GM21381 (cell line): ENCODE measurements around the gene INTS15.

Source experiments
- ATAC-seq: cut with Tn5 transposase; IDR thresholded peaks from one replicate; pipeline ENCODE4 v1.9.1; 2021; ENCODE audit warnings: mild to moderate bottlenecking, moderate library complexity; ENCODE audit not compliant: unreplicated experiment

INTS15 gene

GRCh38 chr7:6589829-6590644 is at the start of gene INTS15:
Gene INTS15 (plus strand): TSS chr7:6590021. CDS start chr7:6590284, 263 bp downstream.
- ATAC-seq = peak; percentile 84

DNA sequence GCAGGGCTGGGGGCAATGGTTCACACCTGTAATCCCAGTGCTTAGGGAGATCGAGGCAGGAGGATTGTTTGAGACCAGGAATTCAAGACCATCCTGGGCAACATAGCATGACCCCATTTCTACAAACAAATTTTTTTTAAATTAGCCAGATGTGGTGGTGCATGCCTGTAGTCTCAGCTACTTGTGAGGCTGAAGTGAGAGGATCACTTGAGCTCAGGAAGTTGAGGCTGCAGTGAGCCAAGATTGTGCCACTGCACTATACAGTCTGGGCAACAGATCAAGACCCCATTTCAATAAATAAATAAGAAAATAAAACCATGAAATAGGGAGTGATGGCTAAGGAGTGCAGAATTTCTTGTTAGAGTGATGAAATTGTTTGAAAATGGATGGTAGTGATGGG is 47.5 kb upstream of the INTS15 start:
- no peak for ATAC-seq

- no peak for ATAC-seq
Measured at GRCh38 chr7:6545398-6546126, 44.3 kb upstream of the INTS15 start.

DNA sequence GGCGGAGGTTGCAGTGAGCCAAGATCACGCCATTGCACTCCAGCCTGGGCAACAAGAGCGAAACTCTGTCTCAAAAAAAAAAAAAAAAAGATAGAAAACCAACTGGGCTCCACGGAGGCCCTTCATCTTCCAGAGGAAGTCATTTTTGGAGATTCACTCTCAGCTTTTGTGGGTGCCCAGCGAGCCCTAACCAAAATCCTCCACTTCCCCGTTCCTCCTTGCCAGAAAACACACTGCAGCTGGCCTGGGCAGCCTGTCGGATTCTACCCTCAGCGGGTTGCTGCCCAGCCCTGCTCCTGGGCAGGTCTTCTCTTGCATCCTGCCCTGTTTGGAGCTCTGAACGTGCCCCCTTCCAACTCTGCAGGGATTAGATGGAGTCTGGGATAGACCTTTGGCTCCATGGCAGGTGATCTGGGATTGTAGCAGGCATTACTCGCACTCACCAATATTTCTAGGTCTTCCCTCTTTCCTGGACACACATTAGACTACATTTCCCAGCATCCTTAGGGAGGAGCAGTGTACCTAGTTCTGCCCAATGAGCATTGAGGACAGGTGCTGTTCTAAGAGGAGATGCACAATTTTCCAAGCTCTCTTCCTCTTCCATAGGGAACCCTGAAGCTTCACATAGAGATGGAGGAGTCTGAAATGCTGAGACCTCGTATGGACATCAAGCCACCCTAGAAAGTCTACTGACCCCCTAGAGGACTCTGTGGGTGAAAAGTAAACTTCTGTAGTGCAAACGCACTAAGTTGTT is 43.1 kb upstream of the INTS15 start:
- no peak for ATAC-seq

DNA sequence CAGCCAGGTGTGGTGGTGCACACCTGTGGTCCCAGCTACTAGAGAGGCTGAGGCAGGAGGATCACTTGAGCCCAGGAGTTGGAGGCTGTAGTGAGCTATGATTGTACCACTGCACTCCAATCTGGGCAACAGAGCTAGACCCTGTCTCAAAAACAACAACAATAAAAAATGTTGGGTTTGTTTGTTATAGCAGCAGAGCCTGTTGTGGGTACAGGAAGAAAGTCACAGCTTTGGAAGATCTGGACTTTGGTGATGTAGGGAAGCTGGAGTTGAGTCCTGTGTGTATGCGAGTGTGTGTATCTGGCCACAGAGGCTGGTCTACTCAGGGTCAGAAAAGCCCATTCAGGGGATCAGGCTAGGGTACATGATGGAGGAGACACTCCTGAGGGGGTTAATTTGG is 42.4 kb upstream of the INTS15 start:
- ATAC-seq = no peak

- ATAC-seq = no peak
Measured at GRCh38 chr7:6551016-6551511, 38.8 kb upstream of the INTS15 start, which contains the start of gene GRID2IP. Gene GRID2IP (minus strand): TSS chr7:6551461. CDS start chr7:6551436, 25 bp downstream.

GRCh38 chr7:6553448-6554044 is 36.3 kb upstream of the INTS15 start:
- ATAC-seq = no peak

- ATAC-seq = no peak
Measured at GRCh38 chr7:6554848-6555247, 35.0 kb upstream of the INTS15 start.

GRCh38 chr7:6556196-6556595 is 33.6 kb upstream of the INTS15 start:
- ATAC-seq = no peak

DNA sequence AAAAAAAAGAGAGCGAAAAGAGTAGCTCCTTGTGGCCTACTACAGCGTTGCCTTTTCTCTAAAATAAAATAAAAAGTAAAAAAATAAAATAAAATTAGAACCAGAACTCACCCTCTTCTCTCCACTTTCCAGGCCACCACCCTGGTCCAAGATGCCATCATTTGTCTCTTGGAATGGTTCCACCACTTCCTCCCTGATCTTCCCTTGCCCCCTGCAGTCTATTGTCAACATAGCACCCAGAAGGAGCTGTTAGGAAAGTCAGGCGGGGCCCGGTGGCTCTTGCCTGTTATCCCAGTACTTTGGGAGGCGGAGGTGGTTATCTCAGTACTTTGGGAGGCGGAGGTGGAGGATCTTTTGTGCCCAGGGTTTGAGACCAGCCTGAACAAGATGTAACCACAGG is 31.0 kb upstream of the INTS15 start:
- ATAC-seq = no peak

- ATAC-seq = no peak
Measured at GRCh38 chr7:6559896-6560295, 29.9 kb upstream of the INTS15 start.

DNA sequence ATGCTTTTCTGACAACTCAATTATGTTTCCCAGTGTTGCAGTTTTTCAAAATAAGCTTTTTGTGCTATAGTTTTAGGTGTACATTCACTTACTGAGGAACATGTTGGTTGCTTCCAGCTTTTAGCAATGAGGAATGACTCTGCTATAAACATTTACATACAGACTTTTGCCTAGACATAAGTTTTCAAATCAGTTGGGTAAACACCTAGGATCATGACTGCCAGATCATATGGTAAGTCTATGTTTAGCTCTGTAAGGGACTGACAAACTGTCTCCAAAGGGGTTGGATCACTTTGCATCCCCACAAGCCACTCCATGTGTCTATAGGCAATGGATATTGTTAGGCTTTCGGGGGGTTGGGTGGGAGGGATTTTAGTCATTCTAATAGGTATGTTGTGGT is 27.7 kb upstream of the INTS15 start:
- no peak for ATAC-seq

- no peak for ATAC-seq
Measured at GRCh38 chr7:6563936-6564770, 25.7 kb upstream of the INTS15 start.

DNA sequence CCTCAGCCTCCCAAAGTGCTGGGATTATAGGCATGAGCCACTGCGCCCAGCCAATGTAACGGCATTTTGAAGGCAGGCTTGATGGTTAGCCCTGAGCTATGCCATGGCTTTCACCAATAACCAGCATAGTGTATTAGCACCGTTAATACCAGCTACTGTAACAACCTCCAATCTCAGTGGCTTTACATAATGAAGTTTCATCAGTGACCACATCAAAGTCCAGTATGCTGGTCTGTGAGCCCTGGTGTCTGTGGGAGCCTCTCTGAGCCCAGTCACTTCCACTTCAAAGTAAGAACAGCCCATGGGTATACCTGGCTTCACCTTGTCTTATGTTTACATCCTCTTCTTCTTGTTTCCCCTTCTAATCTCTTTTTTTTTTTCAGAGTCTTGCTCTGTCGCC is 24.2 kb upstream of the INTS15 start:
- ATAC-seq = no peak

- ATAC-seq = no peak
Measured at GRCh38 chr7:6567886-6568285, 21.9 kb upstream of the INTS15 start.

DNA sequence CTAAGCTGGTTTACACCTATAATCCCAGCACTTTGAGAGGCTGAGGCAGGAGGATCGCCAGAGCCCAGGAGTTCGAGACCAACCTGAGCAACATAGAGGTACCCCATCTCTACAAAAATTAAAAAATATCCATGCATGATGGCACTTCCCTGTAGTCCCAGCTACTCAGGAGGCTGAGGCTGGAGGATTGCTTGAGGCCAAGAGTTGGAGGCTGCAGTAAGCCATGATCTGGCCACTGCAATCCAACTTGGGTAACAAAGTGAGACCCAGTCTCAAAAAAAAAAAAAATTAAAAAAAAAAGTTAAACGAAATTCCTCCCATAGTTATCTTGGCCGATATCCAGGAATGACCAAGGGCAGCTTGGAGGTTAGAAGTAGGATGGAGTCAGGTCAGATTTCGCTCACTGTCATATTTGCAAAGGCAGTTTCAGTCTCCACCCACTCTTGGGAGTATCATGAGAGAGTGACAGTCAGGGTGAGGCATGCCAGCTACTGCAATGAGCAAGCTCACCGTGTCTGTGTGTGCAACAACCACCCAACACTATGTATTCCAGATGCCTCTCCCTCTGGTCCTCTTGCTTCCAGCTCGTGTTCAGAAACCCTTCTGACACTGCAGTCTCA is 18.6 kb upstream of the INTS15 start:
- ATAC-seq = no peak

DNA sequence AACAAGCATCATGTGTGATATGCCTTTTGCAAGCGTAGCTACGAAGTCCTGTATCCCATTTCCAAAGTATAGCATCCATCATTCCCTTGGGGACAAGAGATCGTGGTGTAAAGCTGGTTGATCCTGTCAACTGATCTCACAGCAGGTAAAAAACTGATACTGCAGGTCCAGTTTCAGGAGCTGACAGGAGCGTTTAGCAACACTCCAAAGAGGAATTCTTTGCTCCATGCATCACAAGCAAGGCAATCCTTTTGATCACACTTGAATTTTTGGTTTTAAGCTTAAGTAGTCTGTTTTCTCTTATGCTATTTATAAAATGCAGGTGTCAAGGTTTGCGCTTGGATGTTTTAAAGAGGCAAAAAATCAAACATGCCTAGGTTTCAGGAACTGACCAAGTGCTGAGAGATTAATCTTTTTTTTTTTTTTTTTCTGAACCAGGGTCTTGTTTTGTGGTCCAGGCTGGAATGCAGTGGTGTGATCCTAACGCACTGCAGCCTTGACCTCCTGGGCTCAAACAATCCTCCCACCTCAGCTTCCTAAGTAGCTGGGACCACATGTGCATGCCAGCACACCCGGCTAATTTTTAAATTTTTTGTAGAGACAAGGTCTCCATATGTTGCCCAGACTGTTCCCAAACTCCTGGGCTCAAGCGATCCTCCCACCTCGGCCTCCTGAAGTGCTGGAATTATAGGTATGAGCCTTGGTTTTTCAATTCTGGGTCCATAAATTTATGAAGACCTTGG is 14.4 kb upstream of the INTS15 start:
- ATAC-seq = no peak

GRCh38 chr7:6576024-6576866 is 13.6 kb upstream of the INTS15 start:
- no peak for ATAC-seq
